Measurements from ENCODE around the gene PPP1R7. TPM values are rescaled to one million over a fixed set of nuclear protein-coding genes. Genes with fewer than 3 reads are reported as not detected.
A peak's percentile ranks its signal among the peaks of the same experiment; 100 is the strongest.
"Not testable (repeated sequence)": the region's sequence is repeated elsewhere in the genome, so short reads cannot be mapped to it uniquely, and the experiment has no call there.

Gene PPP1R7, protein sequence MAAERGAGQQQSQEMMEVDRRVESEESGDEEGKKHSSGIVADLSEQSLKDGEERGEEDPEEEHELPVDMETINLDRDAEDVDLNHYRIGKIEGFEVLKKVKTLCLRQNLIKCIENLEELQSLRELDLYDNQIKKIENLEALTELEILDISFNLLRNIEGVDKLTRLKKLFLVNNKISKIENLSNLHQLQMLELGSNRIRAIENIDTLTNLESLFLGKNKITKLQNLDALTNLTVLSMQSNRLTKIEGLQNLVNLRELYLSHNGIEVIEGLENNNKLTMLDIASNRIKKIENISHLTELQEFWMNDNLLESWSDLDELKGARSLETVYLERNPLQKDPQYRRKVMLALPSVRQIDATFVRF
- 115 and 118 TPM in 2 replicates for total RNA-seq

DNA sequence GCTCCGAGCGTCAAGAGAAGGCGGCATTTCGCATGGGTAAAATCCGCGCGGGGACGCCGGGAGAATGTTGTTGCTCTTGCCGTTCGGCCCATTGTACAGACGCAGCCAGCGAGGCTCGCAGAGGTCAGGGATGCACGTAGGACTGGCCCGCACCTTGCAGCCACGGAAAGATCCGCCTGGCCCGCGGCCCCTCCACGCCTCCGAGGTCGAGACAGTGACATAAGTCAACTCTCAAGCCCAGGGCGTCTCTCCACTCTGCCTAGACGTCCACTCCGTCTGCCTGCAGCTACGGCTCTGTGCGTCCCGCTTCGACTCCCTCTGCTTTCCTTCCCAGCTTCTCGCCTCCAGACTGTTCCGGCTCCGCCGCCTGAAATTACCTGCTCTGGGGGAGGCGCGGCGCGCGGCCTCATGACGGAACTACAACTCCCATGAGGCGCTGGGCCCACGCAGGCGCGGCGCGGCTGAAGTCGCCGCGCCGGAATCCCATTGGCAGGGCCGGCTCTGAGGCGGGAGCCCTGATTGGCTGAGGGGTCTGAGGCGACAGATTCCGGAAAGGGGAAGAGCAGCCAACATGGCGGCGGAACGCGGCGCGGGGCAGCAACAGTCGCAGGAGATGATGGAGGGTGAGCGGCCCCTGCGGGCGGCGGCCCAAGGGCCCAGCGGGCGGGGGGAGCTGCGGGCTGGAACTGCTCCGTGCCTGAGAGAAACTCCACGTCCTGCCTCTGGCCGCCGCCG, at the start of gene PPP1R7:
Gene PPP1R7 (plus strand): TSS at position 543 of the 735 bp plus-strand sequence. CDS start 29 bp downstream, at position 572.
- Mint-ChIP-seq H3K9me3 (no peaks in the 10 kb centered on the region), H3K27ac (peak within 1 kb of the TSS; percentile 95), H3K4me3 (peak within 1 kb of the TSS; percentile 95), H3K27me3 (ENCODE audit: insufficient read depth) (no peaks in the 10 kb centered on the region), H3K36me3 (ENCODE audit: low read depth) (peaks cover 26% of the 10 kb centered on the region), H3K4me1 (ENCODE audit: low read depth) (peaks cover 61% of the 10 kb centered on the region)
- DNase-seq (ENCODE audit: low spot score) = peak; percentile 91
- intact Hi-C loops (cut with micrococcal nuclease) = loop anchor here (1.0 kb wide), 7 partner anchors 23 to 589 kb away; partner anchors contain the start of genes DTYMK, HDLBP, MTERF4 and SEPTIN2

DNA sequence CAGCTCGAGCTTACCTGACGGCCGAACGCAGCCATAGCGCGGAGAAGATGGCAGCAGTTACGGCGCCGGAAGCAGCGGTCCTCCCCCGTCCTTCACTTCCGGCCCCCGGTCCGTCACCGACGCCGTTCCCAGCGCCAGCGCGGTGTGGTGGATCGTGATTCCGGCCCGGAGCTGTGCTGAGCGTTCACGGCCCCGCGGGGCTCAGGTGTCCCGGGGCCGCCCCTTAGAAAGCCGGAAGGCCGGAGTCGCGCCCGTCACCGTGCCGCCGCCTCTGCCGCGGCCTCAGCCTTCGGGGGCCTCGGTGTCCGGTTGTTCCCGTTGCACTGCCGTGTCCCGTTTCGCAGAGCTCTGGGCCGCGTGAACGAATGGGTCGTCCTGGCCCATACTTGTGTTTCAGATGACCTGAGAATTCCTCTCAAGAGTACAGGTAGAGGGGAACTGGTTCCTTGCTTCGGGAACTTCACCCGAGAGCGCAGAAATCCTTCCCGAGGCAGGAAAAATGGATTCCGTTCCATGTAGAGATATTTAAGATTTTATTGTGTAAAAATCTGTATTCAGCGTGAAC, 47.9 kb upstream of the PPP1R7 start, which contains the start of gene MTERF4:
Gene MTERF4 (minus strand): TSS at position 49 of the 565 bp plus-strand sequence. CDS start 14 bp downstream, at position 35.
- Mint-ChIP-seq H3K36me3 (ENCODE audit: low read depth) (peaks cover 23% of the 10 kb centered on the region), H3K4me3 (peak within 1 kb of the TSS; percentile 94), H3K27ac (peak within 1 kb of the TSS; percentile 98), H3K9me3 (no peaks in the 10 kb centered on the region), H3K27me3 (ENCODE audit: insufficient read depth) (no peaks in the 10 kb centered on the region), H3K4me1 (ENCODE audit: low read depth) (peaks cover 41% of the 10 kb centered on the region)
- peak; percentile 86 for DNase-seq (ENCODE audit: low spot score)
- intact Hi-C loops (cut with micrococcal nuclease) = loop anchor here (1.0 to 2.0 kb wide), 6 partner anchors 25 to 406 kb away; partner anchors contain the start of genes FARP2, HDLBP, PASK and SEPTIN2

DNA sequence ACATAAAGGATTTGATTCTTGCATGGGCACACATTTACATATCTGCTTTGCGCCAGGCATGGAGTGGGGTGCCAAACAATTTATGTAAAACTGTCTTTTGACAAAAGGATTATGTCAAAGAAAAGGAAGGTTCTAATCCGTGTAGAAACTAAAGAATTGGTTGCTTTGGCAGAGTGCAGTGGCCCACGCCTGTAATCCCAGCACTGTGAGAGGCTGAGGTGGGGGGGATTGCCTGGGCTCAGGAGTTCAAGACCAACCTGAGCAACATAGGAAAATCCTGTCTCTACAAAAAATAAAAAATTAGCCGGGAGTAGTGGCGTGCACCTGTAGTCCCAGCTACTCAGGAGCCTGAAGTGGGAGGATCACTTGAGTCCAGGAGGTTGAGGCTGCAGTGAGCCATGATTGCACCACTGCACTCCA, 47.1 kb upstream of the PPP1R7 start:
- Mint-ChIP-seq H3K27ac (peak overlapping the region; percentile 98), H3K9me3 (no peaks in the 10 kb centered on the region), H3K27me3 (ENCODE audit: insufficient read depth) (no peaks in the 10 kb centered on the region), H3K36me3 (ENCODE audit: low read depth) (peaks cover 22% of the 10 kb centered on the region), H3K4me3 (peak overlapping the region; percentile 94), H3K4me1 (ENCODE audit: low read depth) (peaks cover 41% of the 10 kb centered on the region)
- no peak for DNase-seq (ENCODE audit: low spot score)
- intact Hi-C loops (cut with micrococcal nuclease) = loop anchor here (2.0 kb wide), 3 partner anchors 114 to 406 kb away; partner anchors contain the start of genes HDLBP, SEPTIN2 and STK25

DNA sequence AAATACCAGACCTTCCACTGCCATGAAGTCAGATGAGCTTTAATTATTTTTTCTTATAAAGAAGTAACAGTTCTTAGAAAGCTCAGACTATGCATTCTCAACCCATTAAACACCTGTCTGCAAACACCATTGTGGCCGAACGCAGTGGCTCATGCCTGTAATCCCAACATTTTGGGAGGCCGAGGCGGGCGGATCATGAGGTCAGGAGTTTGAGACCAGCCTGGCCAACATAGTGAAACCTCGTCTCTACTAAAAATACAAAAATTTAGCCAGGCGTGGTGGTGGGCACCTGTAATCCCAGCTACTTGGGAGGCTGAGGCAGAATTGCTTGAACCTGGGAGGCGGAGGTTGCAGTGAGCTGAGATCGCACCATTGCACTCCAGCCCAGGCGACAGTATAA, 45.7 kb upstream of the PPP1R7 start:
- H3K4me1 Mint-ChIP-seq (ENCODE audit: low read depth) = peaks cover 43% of the 10 kb centered on the region
- peaks cover 20% of the 10 kb centered on the region for H3K36me3 Mint-ChIP-seq (ENCODE audit: low read depth)
- H3K9me3 Mint-ChIP-seq; DNase-seq (ENCODE audit: low spot score); H3K27me3 Mint-ChIP-seq (ENCODE audit: insufficient read depth); H3K4me3 Mint-ChIP-seq; intact Hi-C loops (cut with micrococcal nuclease); H3K27ac Mint-ChIP-seq: not testable (repeated sequence)

DNA sequence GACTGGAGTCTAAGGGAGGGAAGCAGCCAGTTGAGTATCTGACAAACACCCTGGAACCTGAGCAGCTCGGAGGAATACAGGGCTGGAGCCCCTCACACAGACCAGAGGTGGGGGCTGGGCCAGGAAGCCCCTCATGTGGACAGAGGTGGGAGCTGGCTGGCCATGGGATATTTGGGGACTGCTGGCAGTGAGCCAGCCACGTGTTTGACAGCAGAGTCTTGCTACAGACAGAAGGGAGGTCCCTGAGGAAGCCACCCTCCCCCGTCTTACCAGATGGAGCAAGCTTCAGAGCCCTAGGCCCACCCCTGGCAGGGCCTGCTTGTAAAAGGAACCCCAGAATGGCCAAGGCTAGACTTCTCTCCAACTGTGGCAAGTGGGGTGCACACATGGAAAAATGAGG, 44.6 kb upstream of the PPP1R7 start:
- Mint-ChIP-seq H3K27ac (no peak overlapping the region), H3K4me3 (no peak overlapping the region), H3K27me3 (ENCODE audit: insufficient read depth) (no peaks in the 10 kb centered on the region), H3K36me3 (ENCODE audit: low read depth) (peaks cover 20% of the 10 kb centered on the region), H3K9me3 (no peaks in the 10 kb centered on the region), H3K4me1 (ENCODE audit: low read depth) (peaks cover 40% of the 10 kb centered on the region)
- intact Hi-C loops (cut with micrococcal nuclease) = no loop called here
- no peak for DNase-seq (ENCODE audit: low spot score)

DNA sequence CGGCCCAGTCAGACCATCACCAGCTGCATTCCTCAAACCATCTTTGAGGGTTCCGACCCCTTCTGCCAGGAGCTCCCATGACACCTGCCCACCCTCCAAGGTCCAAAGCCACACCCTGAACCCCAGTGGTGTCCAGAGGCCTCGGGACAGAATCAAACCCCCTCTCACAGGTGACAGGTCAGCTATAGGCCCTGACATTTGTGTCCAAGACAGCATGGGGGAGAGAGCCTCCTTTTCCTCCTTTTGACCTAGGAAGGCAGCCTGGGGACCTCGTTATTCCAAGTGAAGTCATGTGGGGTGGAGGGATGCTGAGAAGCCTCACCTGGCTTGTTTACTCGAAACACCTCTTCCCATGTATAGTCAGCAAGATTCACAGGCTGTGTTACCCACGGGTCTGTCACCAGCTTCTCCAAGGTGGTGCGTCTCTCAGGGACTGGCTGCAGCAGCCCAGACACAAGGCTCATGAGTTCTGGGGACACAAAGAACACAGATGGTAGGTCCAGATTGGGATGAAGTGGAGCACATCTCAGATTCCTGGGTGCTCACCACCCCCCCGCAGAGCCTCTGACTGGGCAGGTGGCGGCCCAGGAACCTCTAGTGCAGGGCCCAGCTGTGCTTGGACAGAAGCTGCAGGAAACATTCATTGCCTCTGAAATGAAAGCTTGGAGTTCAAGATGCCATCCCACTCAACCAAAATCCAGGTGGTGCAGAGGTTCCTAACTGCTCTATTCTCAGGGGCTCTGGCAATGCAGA, 43.1 kb upstream of the PPP1R7 start:
- DNase-seq (ENCODE audit: low spot score) = no peak
- peak overlapping the region; percentile 26 for H3K4me3 Mint-ChIP-seq
- peaks cover 30% of the 10 kb centered on the region for H3K36me3 Mint-ChIP-seq (ENCODE audit: low read depth)
- peaks cover 44% of the 10 kb centered on the region for H3K4me1 Mint-ChIP-seq (ENCODE audit: low read depth)
- intact Hi-C loops (cut with micrococcal nuclease) = no loop called here
- H3K27me3 Mint-ChIP-seq (ENCODE audit: insufficient read depth) = no peaks in the 10 kb centered on the region
- H3K27ac Mint-ChIP-seq = peak overlapping the region; percentile 96
- no peaks in the 10 kb centered on the region for H3K9me3 Mint-ChIP-seq

DNA sequence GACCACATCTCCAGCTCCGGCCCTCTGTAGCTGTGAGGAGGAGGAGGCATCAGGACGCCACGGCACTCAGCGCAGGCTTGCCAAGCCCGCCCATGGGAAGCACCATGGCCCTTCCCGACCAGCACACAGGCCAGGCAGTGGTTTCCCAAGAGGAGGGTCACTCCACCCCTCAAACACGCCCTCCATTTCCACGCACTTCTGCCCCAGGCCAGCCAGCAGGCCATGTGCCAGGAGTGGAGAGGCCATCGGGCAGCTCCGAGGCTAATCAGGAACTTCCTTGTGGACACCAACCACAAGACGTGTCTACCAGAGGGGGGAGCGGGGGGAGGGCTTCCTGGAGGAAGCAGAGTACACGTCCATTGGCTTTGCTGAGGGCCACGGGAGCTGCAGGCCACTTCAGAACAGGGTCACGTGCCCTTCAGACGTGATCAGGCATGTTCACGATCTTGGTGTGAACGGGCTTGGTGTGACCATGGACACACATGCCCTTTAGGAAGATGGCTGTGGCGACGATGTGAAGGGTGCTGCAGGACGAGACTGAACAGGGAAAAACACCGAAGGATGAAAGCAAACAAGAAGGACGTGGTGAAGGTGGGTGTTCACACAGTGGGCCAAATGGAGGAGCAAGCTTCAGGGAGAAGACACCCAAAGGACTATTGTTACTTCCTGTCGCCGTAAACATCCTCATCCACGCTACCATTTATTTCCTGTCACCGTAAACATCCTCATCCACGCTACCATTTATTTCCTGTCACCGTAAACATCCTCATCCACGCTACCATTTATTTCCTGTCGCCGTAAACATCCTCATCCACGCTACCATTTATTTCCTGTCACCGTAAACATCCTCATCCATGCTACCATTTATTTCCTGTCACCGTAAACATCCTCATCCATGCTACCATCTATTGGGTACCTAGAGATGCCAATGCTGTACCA, 41.7 kb upstream of the PPP1R7 start:
- peaks cover 41% of the 10 kb centered on the region for H3K4me1 Mint-ChIP-seq (ENCODE audit: low read depth)
- intact Hi-C loops (cut with micrococcal nuclease) = no loop called here
- no peak for DNase-seq (ENCODE audit: low spot score)

DNA sequence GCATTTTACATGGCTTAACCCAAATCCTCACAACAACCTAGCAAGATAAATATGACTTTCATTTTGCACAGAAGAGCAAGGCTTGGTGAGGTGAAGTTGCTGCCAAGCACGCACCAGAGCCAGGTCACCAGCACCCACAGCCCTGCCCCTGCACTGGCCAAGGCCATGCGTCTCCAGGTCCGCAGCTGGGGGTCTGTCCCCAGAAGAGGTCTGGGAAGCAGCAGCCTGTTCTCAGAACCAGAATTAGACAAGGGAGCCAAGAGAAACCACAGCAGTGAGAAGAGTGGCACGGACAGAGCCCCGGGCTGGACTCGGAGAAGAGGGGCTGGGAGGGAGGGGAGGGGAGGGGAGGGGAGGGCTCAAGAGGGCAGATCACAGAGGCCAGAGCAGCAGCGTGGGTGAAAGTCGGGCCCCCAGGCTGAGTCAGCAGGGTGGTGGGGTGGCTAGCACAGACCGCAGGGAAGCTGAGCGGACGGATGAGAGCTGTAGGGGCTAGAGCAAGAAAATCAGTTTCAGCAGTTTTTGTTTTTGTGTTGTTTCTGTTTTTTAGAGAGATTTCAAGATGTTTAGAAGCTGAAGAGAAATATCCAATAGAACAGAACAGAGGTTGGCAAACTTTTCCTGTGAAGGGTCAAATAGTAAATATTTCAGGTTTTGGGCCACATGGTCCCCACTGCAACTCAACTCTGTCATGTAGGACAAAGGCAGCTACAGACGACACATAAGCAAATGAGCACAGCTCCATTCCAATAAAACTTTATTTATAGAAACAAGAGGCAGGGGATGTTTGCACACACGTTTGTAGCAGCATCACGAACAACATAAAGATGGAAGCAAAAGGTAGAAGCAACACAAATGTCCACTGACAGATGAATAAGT, 40.8 kb upstream of the PPP1R7 start:
- H3K36me3 Mint-ChIP-seq (ENCODE audit: low read depth) = peaks cover 40% of the 10 kb centered on the region
- H3K27ac Mint-ChIP-seq = peak overlapping the region; percentile 96
- no peaks in the 10 kb centered on the region for H3K9me3 Mint-ChIP-seq
- peak overlapping the region; percentile 70 for H3K4me3 Mint-ChIP-seq
- DNase-seq (ENCODE audit: low spot score) = no peak
- peaks cover 42% of the 10 kb centered on the region for H3K4me1 Mint-ChIP-seq (ENCODE audit: low read depth)
- no peaks in the 10 kb centered on the region for H3K27me3 Mint-ChIP-seq (ENCODE audit: insufficient read depth)
- intact Hi-C loops (cut with micrococcal nuclease) = no loop called here

More for the DNA sequence above, 41.7 kb upstream of the PPP1R7 start:
- Mint-ChIP-seq H3K27me3 (ENCODE audit: insufficient read depth) (no peaks in the 10 kb centered on the region), H3K9me3 (no peaks in the 10 kb centered on the region), H3K27ac (peak overlapping the region; percentile 96), H3K4me3 (peak overlapping the region; percentile 70), H3K36me3 (ENCODE audit: low read depth) (peaks cover 34% of the 10 kb centered on the region)

DNA sequence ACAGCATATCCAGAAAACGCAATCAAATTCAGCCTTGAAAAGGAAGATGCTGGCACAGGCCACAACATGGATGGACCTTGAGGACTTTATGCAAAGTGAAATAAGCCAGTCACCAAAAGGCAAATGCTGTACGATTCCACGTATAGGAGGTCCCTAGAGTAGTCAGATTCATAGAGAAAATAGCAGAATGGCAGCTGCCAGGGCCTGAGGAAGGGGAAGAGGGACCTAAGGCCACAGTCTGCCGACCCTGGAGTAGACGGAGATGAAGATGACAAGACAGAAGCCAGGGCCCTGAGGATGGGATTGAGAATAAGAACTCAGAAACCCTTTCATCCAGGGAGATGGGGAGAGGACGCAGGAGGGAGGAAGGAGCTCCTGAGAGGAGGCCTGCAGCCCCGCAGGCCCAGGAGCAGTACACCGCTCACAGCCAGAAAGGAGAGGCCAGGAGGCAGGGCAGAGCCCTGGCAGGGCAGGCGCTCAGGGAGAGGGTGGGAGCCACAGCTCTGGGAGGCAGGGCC, 40.1 kb upstream of the PPP1R7 start:
- H3K9me3 Mint-ChIP-seq = no peaks in the 10 kb centered on the region
- H3K4me1 Mint-ChIP-seq (ENCODE audit: low read depth) = peaks cover 48% of the 10 kb centered on the region
- intact Hi-C loops (cut with micrococcal nuclease) = no loop called here
- H3K4me3 Mint-ChIP-seq = peak overlapping the region; percentile 78
- H3K27me3 Mint-ChIP-seq (ENCODE audit: insufficient read depth) = no peaks in the 10 kb centered on the region
- peak overlapping the region; percentile 78 for H3K27ac Mint-ChIP-seq
- H3K36me3 Mint-ChIP-seq (ENCODE audit: low read depth) = peaks cover 46% of the 10 kb centered on the region
- no peak for DNase-seq (ENCODE audit: low spot score)

DNA sequence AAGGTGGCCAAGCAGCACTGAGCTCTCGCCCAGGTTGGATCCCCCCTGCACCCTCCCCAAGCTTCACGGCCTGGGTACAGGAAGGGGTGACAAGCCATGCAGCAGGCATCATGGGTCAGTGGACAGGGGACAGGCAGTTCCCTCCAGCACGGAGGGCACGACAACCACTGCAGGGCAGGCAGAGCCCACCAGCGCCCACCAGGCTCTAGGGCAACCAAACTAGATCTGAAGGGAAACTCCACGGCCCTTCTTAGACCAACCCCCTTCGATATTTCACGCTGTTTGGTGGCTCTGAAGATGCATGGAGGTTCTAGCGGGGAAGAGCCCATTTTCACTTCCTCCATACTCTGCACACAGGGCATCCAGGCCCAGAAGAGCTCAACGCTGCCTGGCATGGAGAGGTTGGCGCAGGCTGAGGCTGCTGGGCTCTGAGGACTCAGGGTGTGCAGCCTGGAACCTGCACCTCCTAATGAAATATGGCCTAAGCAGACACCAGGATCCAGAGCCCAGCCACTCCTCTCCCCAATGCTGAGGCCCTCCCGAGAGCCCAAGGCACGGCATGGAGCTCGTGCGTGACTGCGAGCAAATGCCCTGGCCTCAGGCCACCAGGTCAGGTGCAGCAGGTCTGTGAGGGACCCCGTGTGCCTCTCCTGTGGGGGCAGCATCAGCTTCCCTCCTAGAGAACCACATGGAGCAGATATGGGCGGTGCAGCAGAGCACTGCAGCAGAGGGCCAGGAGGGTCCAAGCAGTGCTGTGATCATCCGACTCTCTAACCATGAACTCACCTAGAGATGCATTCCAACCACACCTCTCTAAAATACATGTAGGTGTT, 39.4 kb upstream of the PPP1R7 start:
- peak overlapping the region; percentile 69 for H3K27ac Mint-ChIP-seq
- peaks cover 49% of the 10 kb centered on the region for H3K36me3 Mint-ChIP-seq (ENCODE audit: low read depth)
- H3K4me3 Mint-ChIP-seq = peak overlapping the region; percentile 78

More for the DNA sequence above, 39.4 kb upstream of the PPP1R7 start:
- H3K9me3 Mint-ChIP-seq = no peaks in the 10 kb centered on the region
- H3K27me3 Mint-ChIP-seq (ENCODE audit: insufficient read depth) = no peaks in the 10 kb centered on the region
- peaks cover 48% of the 10 kb centered on the region for H3K4me1 Mint-ChIP-seq (ENCODE audit: low read depth)
- intact Hi-C loops (cut with micrococcal nuclease) = no loop called here
- no peak for DNase-seq (ENCODE audit: low spot score)

Data from activated T-helper 1 cell treated with anti-CD3 and anti-CD28 coated beads, Interleukin-12 subunit alpha, Interleukin-12 subunit beta, Interleukin-2, Interleukin-4 antibody, amounts not matched to agents 30 ng/mL and 10 ng/mL and 1 ng/mL, durations not matched to agents 14 hours and 24 hours and 36 hours (primary cell).